Mucosa of descending colon (tissue), 3 donors: Measurements from ENCODE around the gene SEMA6B. TPM values are rescaled to one million over a fixed set of nuclear protein-coding genes. Genes with fewer than 3 reads are reported as not detected.

Experiments used
- ATAC-seq: fragments of 200-7000 bp; cut with Tn5 transposase; one replicate; pipeline ENCODE4 v1.9.1; 2020; ENCODE audit warnings: mild to moderate bottlenecking, moderate library complexity
- DNase-seq, 3 donors: peaks; one replicate each; pipeline ENCODE4 v3.0.0-alpha.2; 2020
- H3K36me3 ChIP-seq: fragments of 200-600 bp; one replicate; pipeline ENCODE4 v1.8.0; 2021; ENCODE audit warnings: low read depth, mild to moderate bottlenecking
- H3K4me1 ChIP-seq: fragments of 200-600 bp; one replicate; pipeline ENCODE4 v1.8.0; 2021; ENCODE audit warnings: low read depth, mild to moderate bottlenecking
- H3K4me3 ChIP-seq: fragments of 200-600 bp; one replicate; pipeline ENCODE4 v1.8.0; 2021; ENCODE audit warnings: mild to moderate bottlenecking
- H3K9me3 ChIP-seq: fragments of 200-600 bp; one replicate; pipeline ENCODE4 v1.8.0; 2021; ENCODE audit warnings: mild to moderate bottlenecking
- intact Hi-C, 2 donors: fragments of 100-400 bp; cut with DNase I in 1 of 2; cut with micrococcal nuclease in 1 of 2; formaldehyde crosslinking; loops; one replicate each; pipeline versions ENCODE4 v1.11.0 to v1.11.1; 2022; cut with DNase I, micrococcal nuclease
- total RNA-seq, 3 donors: library from RNA; stranded (reverse); fragmentation: NEBNext Ultra II Directional in 2 of 3; extraction: Animal tissue kit (Norgen Biotek cat#: 25700) in 2 of 3; gene quantifications; one replicate each; pipeline versions ENCODE4 v1.2.1 to v1.2.4, GENCODE V29; 2021 to 2023
- TF ChIP-seq, protein P1 (sequence below): fragments of 200-600 bp; IDR thresholded peaks from one replicate; pipeline ENCODE4 v1.8.0; 2022; ENCODE audit warnings: antibody characterized with exemption, mild to moderate bottlenecking
- donor health status: DM: no; HTN: no; CAD: no; lungs with moderate emphysema.
- donor health status: DM: no; HTN: no; CAD: no.
- donor health status: DM: no; HTN: yes; CAD: no.

SEMA6B gene
- total RNA-seq, 3 donors from 2014 or later = 2.5 to 8.4 (median 5.9) TPM

DNA sequence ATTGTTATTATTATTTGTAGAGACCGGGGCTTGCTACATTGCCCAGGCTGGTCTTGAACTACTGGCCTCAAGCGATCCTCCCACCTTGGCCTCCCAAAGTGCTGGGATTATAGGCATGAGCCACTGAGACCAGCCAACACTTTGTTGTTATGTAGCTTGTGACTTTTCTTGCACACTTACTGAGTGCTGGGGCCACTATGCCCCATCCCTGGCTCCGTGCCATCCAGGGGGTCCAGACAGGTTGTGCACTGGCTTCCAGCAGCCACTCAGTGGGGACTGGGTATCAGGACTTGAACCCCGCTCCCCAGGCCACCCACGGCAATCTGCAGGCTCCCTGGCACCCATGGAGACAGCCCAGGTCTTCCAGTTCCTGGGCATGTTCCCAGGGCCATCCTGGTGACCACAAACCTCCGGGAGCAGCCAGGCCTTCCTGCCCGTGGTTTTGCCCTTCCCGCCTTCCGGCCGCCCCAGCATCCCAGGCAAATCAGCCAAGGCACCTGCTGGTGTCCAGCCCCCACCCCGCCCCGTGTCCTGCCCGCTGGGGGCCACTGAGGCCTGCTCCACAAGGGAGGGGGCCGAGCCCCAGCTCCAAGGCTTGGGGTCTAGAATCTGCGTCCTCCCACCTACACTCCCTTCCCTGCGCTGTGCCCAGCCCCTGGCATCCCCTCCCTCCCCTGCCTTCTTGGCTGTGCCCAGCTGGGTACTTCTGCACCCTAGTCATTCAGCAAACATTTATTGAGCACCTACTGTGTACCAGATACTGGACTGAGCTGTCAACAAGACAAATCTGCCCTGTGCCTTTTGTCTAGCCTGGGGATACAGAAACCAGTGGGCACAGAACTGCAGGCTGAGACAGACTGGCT is 23.7 kb upstream of the SEMA6B start:
- no peaks in the 10 kb centered on the region for H3K9me3 ChIP-seq
- H3K4me3 ChIP-seq = no peak overlapping the region
- DNase-seq (no peak), ATAC-seq (no peak)
- H3K4me1 ChIP-seq = peaks cover 10% of the 10 kb centered on the region
- no peaks in the 10 kb centered on the region for H3K36me3 ChIP-seq
- TF ChIP-seq, protein P1, sequence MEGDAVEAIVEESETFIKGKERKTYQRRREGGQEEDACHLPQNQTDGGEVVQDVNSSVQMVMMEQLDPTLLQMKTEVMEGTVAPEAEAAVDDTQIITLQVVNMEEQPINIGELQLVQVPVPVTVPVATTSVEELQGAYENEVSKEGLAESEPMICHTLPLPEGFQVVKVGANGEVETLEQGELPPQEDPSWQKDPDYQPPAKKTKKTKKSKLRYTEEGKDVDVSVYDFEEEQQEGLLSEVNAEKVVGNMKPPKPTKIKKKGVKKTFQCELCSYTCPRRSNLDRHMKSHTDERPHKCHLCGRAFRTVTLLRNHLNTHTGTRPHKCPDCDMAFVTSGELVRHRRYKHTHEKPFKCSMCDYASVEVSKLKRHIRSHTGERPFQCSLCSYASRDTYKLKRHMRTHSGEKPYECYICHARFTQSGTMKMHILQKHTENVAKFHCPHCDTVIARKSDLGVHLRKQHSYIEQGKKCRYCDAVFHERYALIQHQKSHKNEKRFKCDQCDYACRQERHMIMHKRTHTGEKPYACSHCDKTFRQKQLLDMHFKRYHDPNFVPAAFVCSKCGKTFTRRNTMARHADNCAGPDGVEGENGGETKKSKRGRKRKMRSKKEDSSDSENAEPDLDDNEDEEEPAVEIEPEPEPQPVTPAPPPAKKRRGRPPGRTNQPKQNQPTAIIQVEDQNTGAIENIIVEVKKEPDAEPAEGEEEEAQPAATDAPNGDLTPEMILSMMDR = no peak
- intact Hi-C loops = no loop called here

DNA sequence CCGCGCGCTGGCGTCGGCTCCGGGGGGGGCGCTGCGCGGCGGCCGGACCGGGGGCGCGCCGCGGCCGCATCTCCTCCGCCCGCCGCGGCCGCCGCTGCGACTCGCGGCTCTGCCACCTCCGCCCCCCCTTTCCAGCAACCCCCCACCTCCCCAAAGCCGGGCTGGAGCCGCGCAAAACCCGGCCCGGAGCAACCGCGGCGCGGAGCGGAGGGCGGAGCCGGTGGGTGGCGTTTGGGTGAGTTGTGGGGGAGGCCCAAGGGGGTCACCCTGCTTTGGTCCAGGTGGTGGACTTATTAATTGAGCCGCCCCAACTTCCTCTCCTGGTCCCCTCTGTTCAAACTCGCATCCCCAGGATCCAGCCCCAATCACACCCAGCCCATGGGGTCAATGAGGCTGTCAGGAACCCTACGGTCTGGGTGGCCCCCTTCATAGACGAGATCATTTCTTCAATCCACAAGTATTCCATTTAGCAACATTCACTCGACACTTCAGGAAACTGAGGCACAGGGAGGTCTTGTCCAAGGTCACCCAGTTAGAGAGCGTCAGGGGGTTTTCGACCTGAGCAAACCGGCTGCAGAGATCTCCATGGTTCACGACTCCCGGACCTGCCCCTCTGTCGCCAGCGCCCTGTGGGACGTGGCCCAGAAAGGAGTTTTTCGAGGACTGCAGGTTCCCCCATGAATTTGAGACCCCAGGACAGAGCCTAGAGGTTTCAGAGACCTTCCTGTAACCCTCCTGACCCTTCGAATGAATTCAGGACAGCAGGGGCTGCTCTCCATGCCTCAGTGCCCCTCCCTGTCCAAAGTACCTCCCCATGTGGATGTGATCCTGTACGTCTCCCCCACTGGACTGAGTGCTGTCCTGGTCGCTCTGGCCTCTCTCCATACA is 22.4 kb upstream of the SEMA6B start:
- Histone ChIP-seq H3K4me3 (no peak overlapping the region), H3K9me3 (no peaks in the 10 kb centered on the region), H3K4me1 (peaks cover 10% of the 10 kb centered on the region), H3K36me3 (no peaks in the 10 kb centered on the region)
- TF ChIP-seq, protein P1 = no peak
- DNase-seq (no peak), ATAC-seq (no peak)
- intact Hi-C loops = no loop called here

DNA sequence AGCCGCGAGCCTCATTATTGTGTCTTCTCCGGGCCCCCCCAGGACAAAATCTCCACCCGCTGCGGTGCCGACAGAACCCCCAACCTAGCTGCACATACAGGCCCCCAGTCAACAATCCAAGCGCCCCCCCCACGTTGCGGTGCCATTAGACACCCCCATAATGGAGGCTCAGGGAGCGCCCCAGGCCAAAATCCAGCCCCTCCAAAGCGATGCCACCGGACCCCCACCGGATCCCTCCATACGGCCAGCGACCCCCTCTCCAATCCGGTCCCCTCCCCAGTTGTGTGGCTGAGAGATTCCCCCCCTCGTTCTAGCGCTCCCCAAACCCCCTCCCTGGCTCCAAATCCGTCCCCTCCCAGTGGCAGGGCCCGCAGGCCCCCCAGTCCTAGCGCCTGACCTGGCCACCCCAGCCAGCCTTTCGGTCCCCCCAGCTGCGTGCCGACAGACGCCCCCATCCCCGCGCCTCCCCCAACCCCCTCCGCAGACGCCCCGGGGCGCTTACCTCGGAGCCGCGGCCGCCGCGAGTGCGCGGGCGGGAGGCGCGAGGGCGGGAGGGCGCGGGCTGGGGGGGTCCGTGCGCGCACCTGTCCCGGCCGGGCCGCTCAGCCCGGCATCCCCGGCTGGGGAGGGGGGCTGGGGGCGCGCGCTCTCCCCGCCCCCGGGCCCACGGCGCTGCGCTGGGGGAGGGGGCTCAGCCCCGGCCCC is 21.6 kb upstream of the SEMA6B start:
- H3K4me1 ChIP-seq = peaks cover 10% of the 10 kb centered on the region
- H3K36me3 ChIP-seq = no peaks in the 10 kb centered on the region
- no peak for DNase-seq
- no peak overlapping the region for H3K4me3 ChIP-seq
- ATAC-seq = no peak
- TF ChIP-seq, protein P1 = no peak
- intact Hi-C loops = no loop called here
- H3K9me3 ChIP-seq = no peaks in the 10 kb centered on the region

DNA sequence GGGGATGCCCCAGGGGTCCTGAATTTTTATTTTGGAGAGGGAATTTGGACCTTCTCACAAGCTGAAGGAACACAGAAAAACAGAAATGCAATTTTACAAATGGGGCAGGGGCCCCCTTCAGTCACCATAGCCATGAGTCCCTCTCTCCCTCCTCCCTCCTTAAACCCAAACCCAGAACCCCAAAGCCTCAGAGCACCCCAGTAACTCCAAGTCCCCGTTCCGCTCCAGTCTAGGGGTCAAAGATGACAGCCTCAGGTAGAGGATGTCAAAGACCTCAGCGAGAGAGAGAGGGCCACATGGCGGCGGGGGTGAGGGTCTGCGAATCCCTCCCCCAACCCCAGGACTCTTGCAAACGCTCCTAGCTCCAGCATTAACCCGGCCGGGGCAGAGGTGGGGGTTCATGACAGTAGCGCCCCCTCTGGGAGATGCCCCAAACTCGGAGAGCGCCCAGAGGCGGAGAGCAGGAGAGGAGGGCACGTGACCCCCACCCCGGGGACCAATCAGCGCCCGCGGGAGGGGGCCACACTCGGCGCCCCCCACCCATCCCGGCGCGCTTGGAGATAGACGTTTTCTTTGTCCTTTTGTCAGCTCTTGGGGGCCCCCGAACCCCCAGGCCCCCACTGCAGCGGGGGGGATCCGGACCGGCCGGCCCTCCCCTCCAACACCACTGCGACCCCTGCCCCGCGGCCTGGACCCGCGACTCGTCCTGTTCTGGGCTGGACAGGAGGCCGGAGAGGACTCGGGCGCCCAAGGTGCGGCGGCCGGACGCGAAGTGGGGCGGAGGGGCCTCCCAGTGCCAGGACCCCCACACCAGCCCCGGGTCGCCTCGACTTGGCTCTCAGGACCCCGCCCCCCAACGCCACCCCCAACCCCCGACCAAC is 20.8 kb upstream of the SEMA6B start:
- ATAC-seq (no peak), DNase-seq (no peak)
- intact Hi-C loops = no loop called here
- Histone ChIP-seq H3K4me1 (peaks cover 10% of the 10 kb centered on the region), H3K9me3 (no peaks in the 10 kb centered on the region), H3K36me3 (no peaks in the 10 kb centered on the region), H3K4me3 (no peak overlapping the region)
- TF ChIP-seq, protein P1 = no peak

DNA sequence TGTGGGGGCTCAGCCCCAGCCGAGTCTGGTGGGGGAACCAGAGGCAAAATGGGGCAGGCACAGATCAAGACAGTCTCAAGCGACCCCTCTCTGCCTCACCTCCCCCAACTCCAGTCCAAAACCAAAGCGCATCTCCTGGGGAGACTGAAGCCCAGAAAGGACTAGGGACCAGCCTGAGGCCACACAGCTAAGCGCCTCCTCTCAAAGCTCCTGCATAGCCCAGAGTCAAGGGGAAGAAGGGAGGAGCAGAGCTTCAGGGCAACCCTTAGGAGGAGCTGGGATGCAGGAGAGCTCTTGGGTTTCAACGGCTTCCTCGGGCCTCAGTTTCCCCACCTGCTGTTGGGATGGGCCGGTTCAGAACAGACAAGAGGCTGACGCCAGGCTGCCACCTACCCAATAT is 19.9 kb upstream of the SEMA6B start:
- H3K9me3 ChIP-seq = no peaks in the 10 kb centered on the region
- H3K36me3 ChIP-seq = no peaks in the 10 kb centered on the region
- no peak for DNase-seq
- intact Hi-C loops = no loop called here
- no peak for ATAC-seq
- H3K4me1 ChIP-seq = peaks cover 4% of the 10 kb centered on the region
- TF ChIP-seq, protein P1 = no peak
- H3K4me3 ChIP-seq = no peak overlapping the region
